Trophoblast cell (in vitro differentiated cells and primary cell): ENCODE results near the gene SH3BP1.

Experiments used
- DNase-seq, 2 donors: peaks; one replicate each; pipeline ENCODE4 v3.0.0-alpha.2; 2016
- H2AFZ ChIP-seq: 2 replicates; pipeline ENCODE4 v1.6.1; 2013; ENCODE audit warnings: low read length, moderate library complexity, mild to moderate bottlenecking; ENCODE audit not compliant: insufficient read depth, poor library complexity
- H2AK5ac ChIP-seq: 2 replicates; pipeline ENCODE4 v1.6.1; 2013; ENCODE audit warnings: mild to moderate bottlenecking, low read length
- H2BK120ac ChIP-seq: 2 replicates; pipeline ENCODE4 v1.6.1; 2013; ENCODE audit warnings: low read length, mild to moderate bottlenecking, moderate library complexity; ENCODE audit not compliant: insufficient read depth, poor library complexity
- H2BK12ac ChIP-seq: 2 replicates; pipeline ENCODE4 v1.6.1; 2013; ENCODE audit warnings: mild to moderate bottlenecking, low read length, moderate library complexity
- H2BK5ac ChIP-seq: 2 replicates; pipeline ENCODE4 v1.6.1; 2013; ENCODE audit warnings: low read length, low read depth, moderate library complexity, mild to moderate bottlenecking; ENCODE audit not compliant: poor library complexity
- H3K14ac ChIP-seq: 2 replicates; pipeline ENCODE4 v1.6.1; 2013; ENCODE audit warnings: mild to moderate bottlenecking, low read length
- H3K18ac ChIP-seq: 2 replicates; pipeline ENCODE4 v1.6.1; 2013; ENCODE audit warnings: mild to moderate bottlenecking, low read length
- H3K23ac ChIP-seq: 2 replicates; pipeline ENCODE4 v1.6.1; 2013; ENCODE audit warnings: low read length
- H3K27ac ChIP-seq: 2 replicates; pipeline ENCODE4 v1.5.1; 2013; ENCODE audit warnings: low read depth, mild to moderate bottlenecking, inconsistent platforms, low read length, moderate library complexity
- H3K27me3 ChIP-seq: 2 replicates; pipeline ENCODE4 v1.6.1; 2013; ENCODE audit warnings: inconsistent platforms, mild to moderate bottlenecking, low read length, moderate library complexity; ENCODE audit not compliant: insufficient read depth
- H3K36me3 ChIP-seq, 2 experiments: 1 replicate in 1 of 2; 2 replicates in 1 of 2; pipeline ENCODE4 v1.6.1; 2013; ENCODE audit warnings: low read length in 2 of 2, mild to moderate bottlenecking in 2 of 2, moderate library complexity in 1 of 2; ENCODE audit not compliant: insufficient read depth in 2 of 2, control insufficient read depth in 1 of 2
- H3K4ac ChIP-seq: 2 replicates; pipeline ENCODE4 v1.6.1; 2013; ENCODE audit warnings: low read depth, mild to moderate bottlenecking, low read length, moderate library complexity
- H3K4me1 ChIP-seq, 2 experiments: 1 replicate in 1 of 2; 2 replicates in 1 of 2; pipeline ENCODE4 v1.6.1; 2013; ENCODE audit warnings: low read length in 2 of 2, mild to moderate bottlenecking in 2 of 2, moderate library complexity in 1 of 2; ENCODE audit not compliant: insufficient read depth in 2 of 2, control insufficient read depth in 1 of 2
- H3K4me2 ChIP-seq: 2 replicates; pipeline ENCODE4 v1.6.1; 2013; ENCODE audit warnings: inconsistent platforms, mild to moderate bottlenecking, low read length, moderate library complexity
- H3K4me3 ChIP-seq: 2 replicates; pipeline ENCODE4 v1.5.1; 2013; ENCODE audit warnings: mild to moderate bottlenecking, low read depth, low read length, inconsistent platforms
- H3K79me1 ChIP-seq: one replicate; pipeline ENCODE4 v1.6.1; 2013; ENCODE audit warnings: low read length
- H3K79me2 ChIP-seq: 2 replicates; pipeline ENCODE4 v1.6.1; 2013; ENCODE audit warnings: low read length, mild to moderate bottlenecking; ENCODE audit not compliant: control insufficient read depth, insufficient read depth, poor library complexity
- H3K9ac ChIP-seq: 2 replicates; pipeline ENCODE4 v1.6.1; 2013; ENCODE audit warnings: mild to moderate bottlenecking, low read length
- H3K9me3 ChIP-seq: 2 replicates; pipeline ENCODE4 v1.6.1; 2013; ENCODE audit warnings: low read depth, mild to moderate bottlenecking, control low read depth, inconsistent platforms, low read length; ENCODE audit not compliant: insufficient read depth
- H4K12ac ChIP-seq: 2 replicates; pipeline ENCODE4 v1.6.1; 2013; ENCODE audit warnings: low read depth, mild to moderate bottlenecking, low read length, moderate library complexity
- H4K8ac ChIP-seq: 2 replicates; pipeline ENCODE4 v1.6.1; 2013; ENCODE audit warnings: low read depth, mild to moderate bottlenecking, low read length, moderate library complexity
- H4K91ac ChIP-seq: one replicate; pipeline ENCODE4 v1.6.1; 2013; ENCODE audit warnings: low read depth, mild to moderate bottlenecking, low read length, moderate library complexity
- WGBS: extraction: QIAGEN DNeasy Blood & Tissue Kit; methylation state at CpG from one replicate; pipeline ENCODE4 v1.1.7; 2013; ENCODE audit warnings: missing lambda C conversion rate; ENCODE audit not compliant: insufficient read length, insufficient coverage; ENCODE audit errors: extremely low coverage; 5-methylcytosine and 5-hydroxymethylcytosine counted together

Gene SH3BP1

GRCh38 chr22:37624017-37624365 is 15.5 kb upstream of the SH3BP1 start:
- Histone ChIP-seq H3K23ac (no peak overlapping the region), H4K12ac (no peak overlapping the region), H3K18ac (no peak overlapping the region), H3K79me1 (no peaks in the 10 kb centered on the region), H2BK5ac (no peak overlapping the region), H3K9me3 (no peaks in the 10 kb centered on the region), H4K8ac (no peak overlapping the region), H3K9ac (no peak overlapping the region), H3K4ac (no peak overlapping the region), H2BK12ac (no peak overlapping the region), H3K79me2 (no peaks in the 10 kb centered on the region), H3K4me2 (no peak overlapping the region), H3K4me3 (no peak overlapping the region), H3K27me3 (no peaks in the 10 kb centered on the region), H2AFZ (no peak overlapping the region), H3K36me3 (peaks cover 48 to 57% of the 10 kb centered on the region in 2 experiments), H3K14ac (no peak overlapping the region), H2AK5ac (no peak overlapping the region), H3K27ac (no peak overlapping the region), H4K91ac (no peak overlapping the region), H3K4me1 (peaks cover 0 to 2% of the 10 kb centered on the region in 2 experiments), H2BK120ac (no peak overlapping the region)
- no CpG with 5 or more reads among the region's 6 CpGs for WGBS
- DNase-seq, result no peak

GRCh38 chr22:37624876-37625275 is 14.6 kb upstream of the SH3BP1 start:
- Histone ChIP-seq H4K8ac (no peak overlapping the region), H3K9ac (no peak overlapping the region), H2BK120ac (no peak overlapping the region), H3K79me1 (no peaks in the 10 kb centered on the region), H3K4me3 (peak overlapping the region; percentile 45), H4K91ac (no peak overlapping the region), H3K18ac (no peak overlapping the region), H2BK12ac (no peak overlapping the region), H2AK5ac (no peak overlapping the region), H3K27ac (no peak overlapping the region), H3K9me3 (no peaks in the 10 kb centered on the region), H3K79me2 (no peaks in the 10 kb centered on the region), H2BK5ac (no peak overlapping the region), H3K4me2 (no peak overlapping the region), H2AFZ (no peak overlapping the region), H3K36me3 (peaks cover 47 to 63% of the 10 kb centered on the region in 2 experiments), H3K14ac (no peak overlapping the region), H3K23ac (no peak overlapping the region), H3K4me1 (peaks cover 0 to 2% of the 10 kb centered on the region in 2 experiments), H3K27me3 (no peaks in the 10 kb centered on the region), H3K4ac (no peak overlapping the region), H4K12ac (no peak overlapping the region)
- WGBS, result no CpG with 5 or more reads among the region's 7 CpGs
- no peak for DNase-seq

GRCh38 chr22:37625737-37626136 is 13.7 kb upstream of the SH3BP1 start:
- Histone ChIP-seq H2AFZ (no peak overlapping the region), H3K23ac (no peak overlapping the region), H4K8ac (no peak overlapping the region), H3K9ac (no peak overlapping the region), H2BK120ac (no peak overlapping the region), H2AK5ac (no peak overlapping the region), H3K4ac (no peak overlapping the region), H3K27ac (no peak overlapping the region), H3K9me3 (no peaks in the 10 kb centered on the region), H2BK12ac (no peak overlapping the region), H3K14ac (no peak overlapping the region), H3K18ac (no peak overlapping the region), H3K79me2 (no peaks in the 10 kb centered on the region), H3K4me3 (no peak overlapping the region), H2BK5ac (no peak overlapping the region), H3K4me2 (no peak overlapping the region), H3K27me3 (no peaks in the 10 kb centered on the region), H3K4me1 (peaks cover 0 to 2% of the 10 kb centered on the region in 2 experiments), H3K36me3 (peaks cover 44 to 62% of the 10 kb centered on the region in 2 experiments), H4K91ac (no peak overlapping the region), H3K79me1 (no peaks in the 10 kb centered on the region), H4K12ac (no peak overlapping the region)
- WGBS, result no CpG with 5 or more reads among the region's 14 CpGs
- no peak for DNase-seq

GRCh38 chr22:37626144-37626543 is 13.3 kb upstream of the SH3BP1 start:
- Histone ChIP-seq H2AFZ (no peak overlapping the region), H4K12ac (no peak overlapping the region), H2BK12ac (no peak overlapping the region), H3K36me3 (peaks cover 45 to 62% of the 10 kb centered on the region in 2 experiments), H3K23ac (no peak overlapping the region), H2BK5ac (no peak overlapping the region), H2AK5ac (no peak overlapping the region), H2BK120ac (no peak overlapping the region), H3K79me1 (no peaks in the 10 kb centered on the region), H3K14ac (no peak overlapping the region), H4K8ac (no peak overlapping the region), H3K27ac (no peak overlapping the region), H4K91ac (no peak overlapping the region), H3K9me3 (no peaks in the 10 kb centered on the region), H3K4ac (no peak overlapping the region), H3K18ac (no peak overlapping the region), H3K4me1 (peaks cover 0 to 2% of the 10 kb centered on the region in 2 experiments), H3K9ac (no peak overlapping the region), H3K4me2 (no peak overlapping the region), H3K79me2 (no peaks in the 10 kb centered on the region), H3K27me3 (no peaks in the 10 kb centered on the region), H3K4me3 (no peak overlapping the region)
- WGBS, result no CpG with 5 or more reads among the region's 11 CpGs
- peak; percentile 29 to 30 for DNase-seq
